Measurements from ENCODE around the gene ITPRIPL1.

The ITPRIPL1 gene

GRCh38 chr2:96323849-96324248, 1.3 kb upstream of the ITPRIPL1 start:
- DNase-seq: no peak

GRCh38 chr2:96324721-96325040, 436 bp upstream of the ITPRIPL1 start:
- no peak for DNase-seq

- no peak for DNase-seq
These were observed 753 bp downstream of the ITPRIPL1 start for GRCh38 chr2:96325884-96326255.

GRCh38 chr2:96326564-96326963, 1.4 kb downstream of the ITPRIPL1 start:
- no peak for DNase-seq

GRCh38 chr2:96326990-96327820, 2.1 kb downstream of the ITPRIPL1 start:
- no peak for DNase-seq

- DNase-seq: no peak
These were observed 4.3 kb downstream of the ITPRIPL1 start for GRCh38 chr2:96329456-96329855.

GRCh38 chr2:96329874-96330273, 4.8 kb downstream of the ITPRIPL1 start:
- no peak for DNase-seq

- DNase-seq: no peak
These were observed 5.3 kb downstream of the ITPRIPL1 start for GRCh38 chr2:96330407-96330806.

GRCh38 chr2:96333708-96334107, 8.6 kb downstream of the ITPRIPL1 start:
- no peak for DNase-seq

- DNase-seq: no peak
These were observed 11.1 kb downstream of the ITPRIPL1 start for GRCh38 chr2:96336104-96336775.

GRCh38 chr2:96336873-96337272, 11.8 kb downstream of the ITPRIPL1 start:
- no peak for DNase-seq

GRCh38 chr2:96340493-96341414, 15.6 kb downstream of the ITPRIPL1 start:
- DNase-seq: no peak

GRCh38 chr2:96341641-96342040, 16.5 kb downstream of the ITPRIPL1 start:
- DNase-seq: no peak

GRCh38 chr2:96342085-96342484, 17.0 kb downstream of the ITPRIPL1 start:
- no peak for DNase-seq

GRCh38 chr2:96344011-96344410, 18.9 kb downstream of the ITPRIPL1 start:
- DNase-seq: no peak

GRCh38 chr2:96345438-96345837, 20.3 kb downstream of the ITPRIPL1 start:
- DNase-seq: no peak

GRCh38 chr2:96345868-96346462, 20.8 kb downstream of the ITPRIPL1 start:
- DNase-seq: no peak

- no peak for DNase-seq
These were observed 22.3 kb downstream of the ITPRIPL1 start for GRCh38 chr2:96347395-96347794.

GRCh38 chr2:96353032-96353561, 28.0 kb downstream of the ITPRIPL1 start:
- DNase-seq: peak; percentile 93

GRCh38 chr2:96353606-96354101, 28.5 kb downstream of the ITPRIPL1 start:
- DNase-seq: no peak

- DNase-seq: no peak
These were observed 29.4 kb downstream of the ITPRIPL1 start for GRCh38 chr2:96354492-96354891.

GRCh38 chr2:96356889-96357288, 31.8 kb downstream of the ITPRIPL1 start:
- DNase-seq: no peak

- DNase-seq: no peak
These were observed 34.2 kb downstream of the ITPRIPL1 start for GRCh38 chr2:96359310-96359709.

Data from NCI-H345 (cell line).